Gastrocnemius medialis (tissue), 4 donors: ENCODE data around the gene PRPS1. TPM values are rescaled to one million over a fixed set of nuclear protein-coding genes. Genes with fewer than 3 reads are reported as not detected.

Experiments
- ATAC-seq, 2 donors: fragments of 150-250 bp; one replicate each; pipeline ENCODE4 v1.9.1; 2016
- DNase-seq, 2 donors: peaks; one replicate each; pipeline ENCODE4 v3.0.0-alpha.2; 2019
- H3K27ac ChIP-seq, 4 donors: fragments of 200-600 bp; sonication (generic); 1 replicate in 1 of 4; 2 replicates in 3 of 4; pipeline ENCODE4 v1.5.1; 2016 to 2018; ENCODE audit warnings: mild to moderate bottlenecking in 2 of 4, moderate library complexity in 1 of 4
- H3K27me3 ChIP-seq, 3 donors: fragments of 200-600 bp; sonication (generic) in 2 of 3; 1 replicate in 1 of 3; 2 replicates in 2 of 3; pipeline versions ENCODE4 v1.5.1 to v1.6.0; 2016 to 2019; ENCODE audit warnings: mild to moderate bottlenecking in 1 of 3, moderate library complexity in 1 of 3
- H3K36me3 ChIP-seq, 2 donors: fragments of 200-600 bp; sonication (generic) in 1 of 2; one replicate each; pipeline ENCODE4 v1.5.1; 2017 to 2018
- H3K4me1 ChIP-seq, 2 donors: fragments of 200-600 bp; sonication (generic) in 1 of 2; one replicate each; pipeline ENCODE4 v1.5.1; 2016 to 2017; ENCODE audit warnings: mild to moderate bottlenecking in 2 of 2
- H3K4me3 ChIP-seq, 4 donors: fragments of 200-600 bp; sonication (generic) in 3 of 4; 1 replicate in 1 of 4; 2 replicates in 3 of 4; pipeline ENCODE4 v1.5.1; 2016 to 2019; ENCODE audit warnings: mild to moderate bottlenecking in 2 of 4
- H3K9me3 ChIP-seq, 3 donors: fragments of 200-600 bp; sonication (generic) in 2 of 3; 1 replicate in 1 of 3; 2 replicates in 2 of 3; pipeline ENCODE4 v1.5.1; 2016 to 2019
- CTCF ChIP-seq, 5 experiments: fragments of 450-650 bp in 3 of 5; fragments of 200-600 bp in 2 of 5; sonication (generic) in 2 of 5; IDR thresholded peaks in 4 of 5; conservative IDR thresholded peaks in 1 of 5; 1 replicate in 4 of 5; 2 replicates in 1 of 5; pipeline ENCODE4 v1.5.1; 2016 to 2019; ENCODE audit warnings: antibody characterized with exemption in 5 of 5, mild to moderate bottlenecking in 3 of 5, moderate library complexity in 3 of 5
- POLR2A ChIP-seq, 2 donors: fragments of 450-650 bp; IDR thresholded peaks; one replicate each; pipeline ENCODE4 v1.6.1; 2017; ENCODE audit warnings: antibody characterized with exemption in 2 of 2, mild to moderate bottlenecking in 2 of 2, moderate library complexity in 2 of 2
- in situ Hi-C, 4 donors: fragments of 200-750 bp; cut with MboI; loops; one replicate each; pipeline versions ENCODE4 v1.15.0 to v1.8.0; 2017; ENCODE audit warnings: low sequenced_read_pairs in 4 of 4
- intact Hi-C: fragments of 100-400 bp; cut with DNase I; formaldehyde crosslinking; loops from one replicate; pipeline ENCODE4 v1.15.1; 2023; ENCODE audit warnings: low total_unique reads
- total RNA-seq, 4 donors: library from RNA; depleted of rRNA; stranded (reverse); fragments of >200 nt; gene quantifications; one replicate each; pipeline versions ENCODE4 v1.1.0 to v1.2.3, GENCODE V29; 2016

The PRPS1 gene
- total RNA-seq, 4 donors from 2014 or later: 19.6 to 46.0 (median 30.9) TPM

GRCh38 chrX:107610667-107611066, 17.6 kb upstream of the PRPS1 start:
- ATAC-seq (no peak), DNase-seq (no peak)
- in situ Hi-C loops (no loop called here), intact Hi-C loops (no loop called here)
- H3K27me3 ChIP-seq: no peaks in the 10 kb centered on the region
- H3K27ac ChIP-seq: no peak overlapping the region
- H3K4me1 ChIP-seq: no peaks in the 10 kb centered on the region
- TF ChIP-seq CTCF (IDR thresholded peaks at IDR 0.05 in 4 of 5, conservative IDR thresholded peaks at IDR 0.05 in 1 of 5) (no peak), POLR2A (IDR thresholded peaks at IDR 0.05) (no peak)
- H3K36me3 ChIP-seq: no peaks in the 10 kb centered on the region
- no peaks in the 10 kb centered on the region for H3K9me3 ChIP-seq
- H3K4me3 ChIP-seq: no peak overlapping the region

- DNase-seq (no peak), ATAC-seq (no peak)
- no peak for TF ChIP-seq CTCF (IDR thresholded peaks at IDR 0.05 in 4 of 5, conservative IDR thresholded peaks at IDR 0.05 in 1 of 5)
- no peak for TF ChIP-seq POLR2A (IDR thresholded peaks at IDR 0.05)
- H3K4me3 ChIP-seq: no peak overlapping the region
- no peaks in the 10 kb centered on the region for H3K36me3 ChIP-seq
- intact Hi-C loops: no loop called here
- peaks cover 0 to 3% (median 0%) of the 10 kb centered on the region in 3 donors for H3K27me3 ChIP-seq
- no peaks in the 10 kb centered on the region for H3K4me1 ChIP-seq
- H3K27ac ChIP-seq: no peak overlapping the region
- H3K9me3 ChIP-seq: no peaks in the 10 kb centered on the region
- in situ Hi-C loops: no loop called here
Observed at GRCh38 chrX:107619885-107620322, 8.4 kb upstream of the PRPS1 start.

DNA sequence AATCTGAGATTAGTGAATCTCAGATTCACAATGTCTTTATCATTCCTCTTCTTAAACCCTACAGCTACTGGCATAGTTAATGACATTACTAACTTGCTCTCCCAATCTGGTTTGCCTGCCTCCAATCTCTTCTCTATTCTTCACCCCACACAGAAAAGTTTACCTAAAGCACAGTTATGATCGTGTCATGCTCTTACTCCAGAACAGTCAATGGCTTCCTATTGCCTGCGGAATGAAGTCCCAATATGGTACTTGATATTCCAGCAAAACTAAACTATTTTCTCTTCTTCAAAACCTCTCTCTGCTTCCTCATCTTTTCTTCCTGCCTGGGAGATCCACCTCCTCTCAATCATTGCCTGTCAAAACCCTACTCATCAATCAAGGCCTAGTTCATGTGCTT, 3.4 kb upstream of the PRPS1 start:
- no peak for DNase-seq
- TF ChIP-seq CTCF (IDR thresholded peaks at IDR 0.05 in 4 of 5, conservative IDR thresholded peaks at IDR 0.05 in 1 of 5) (no peak), POLR2A (IDR thresholded peaks at IDR 0.05) (no peak)
- H3K4me1 ChIP-seq: peaks cover 0 to 3% of the 10 kb centered on the region in 2 donors
- H3K27me3 ChIP-seq: peaks cover 0 to 1% (median 0%) of the 10 kb centered on the region in 3 donors
- no peak overlapping the region for H3K27ac ChIP-seq
- in situ Hi-C loops (loop anchor here in 1 of 4 donors (25.0 kb wide), 1 partner anchor 462 kb away; the partner anchor contains the start of genes ATG4A and PSMD10), intact Hi-C loops (loop anchor here (5.0 kb wide), 1 partner anchor 508 kb away; the partner anchor contains the start of gene RBM41)
- H3K36me3 ChIP-seq: no peaks in the 10 kb centered on the region
- H3K9me3 ChIP-seq: no peaks in the 10 kb centered on the region
- H3K4me3 ChIP-seq: no peak overlapping the region
- ATAC-seq: no peak

- intact Hi-C loops: loop anchor here (5.0 kb wide), 1 partner anchor 508 kb away; the partner anchor contains the start of gene RBM41
- in situ Hi-C loops: loop anchor here in 1 of 4 donors (25.0 kb wide), 1 partner anchor 462 kb away; the partner anchor contains the start of genes ATG4A and PSMD10
- Histone ChIP-seq H3K36me3 (no peaks in the 10 kb centered on the region), H3K4me1 (peaks cover 0 to 7% of the 10 kb centered on the region in 2 donors), H3K27ac (no peak overlapping the region), H3K27me3 (no peaks in the 10 kb centered on the region), H3K4me3 (no peak overlapping the region), H3K9me3 (no peaks in the 10 kb centered on the region)
- DNase-seq (no peak), ATAC-seq (no peak)
- no peak for TF ChIP-seq POLR2A (IDR thresholded peaks at IDR 0.05)
- TF ChIP-seq CTCF (IDR thresholded peaks at IDR 0.05 in 4 of 5, conservative IDR thresholded peaks at IDR 0.05 in 1 of 5): no peak
Observed at GRCh38 chrX:107625739-107626138, 2.6 kb upstream of the PRPS1 start.
